KMS-11 (cell line): ENCODE data around the gene JARID2.

Experiments used
- H2AFZ ChIP-seq: fragments of 200-600 bp; sonication (generic); 2 replicates; pipeline ENCODE4 v1.6.1; 2016; ENCODE audit warnings: antibody characterized with exemption, mixed run types, low read depth
- H3K27ac ChIP-seq: fragments of 200-600 bp; sonication (generic); 2 replicates; pipeline ENCODE4 v1.6.1; 2016; ENCODE audit warnings: mild to moderate bottlenecking, mixed run types
- H3K27me3 ChIP-seq: fragments of 200-600 bp; sonication (generic); 2 replicates; pipeline ENCODE4 v1.6.1; 2017; ENCODE audit warnings: mild to moderate bottlenecking, low read depth, mixed run types, moderate library complexity; ENCODE audit not compliant: insufficient read depth
- H3K36me3 ChIP-seq: fragments of 200-600 bp; sonication (generic); 2 replicates; pipeline ENCODE4 v1.6.1; 2017; ENCODE audit warnings: mild to moderate bottlenecking, mixed run types; ENCODE audit not compliant: insufficient read depth
- H3K4me1 ChIP-seq: fragments of 200-600 bp; sonication (generic); 2 replicates; pipeline ENCODE4 v1.6.1; 2016; ENCODE audit warnings: mild to moderate bottlenecking, low read depth, mixed run types; ENCODE audit not compliant: poor library complexity, severe bottlenecking
- H3K4me2 ChIP-seq: fragments of 200-600 bp; sonication (generic); 2 replicates; pipeline ENCODE4 v1.7.0; 2016; ENCODE audit warnings: mild to moderate bottlenecking, mixed run types
- H3K4me3 ChIP-seq: fragments of 200-600 bp; sonication (generic); IDR thresholded peaks from 2 replicates; pipeline ENCODE4 v1.6.1; 2017; ENCODE audit warnings: low read depth, low read length, mixed read lengths; ENCODE audit not compliant: insufficient read depth
- H3K79me2 ChIP-seq: fragments of 200-600 bp; sonication (generic); 2 replicates; pipeline ENCODE4 v1.6.1; 2016; ENCODE audit warnings: low read depth, mixed run types; ENCODE audit not compliant: insufficient read depth
- H3K9ac ChIP-seq: fragments of 200-600 bp; sonication (generic); 2 replicates; pipeline ENCODE4 v1.6.1; 2016; ENCODE audit warnings: mild to moderate bottlenecking, mixed run types
- H4K20me1 ChIP-seq: fragments of 200-600 bp; sonication (generic); 2 replicates; pipeline ENCODE4 v1.6.1; 2016; ENCODE audit warnings: mild to moderate bottlenecking, mixed run types; ENCODE audit not compliant: insufficient read depth
- CTCF ChIP-seq: fragments of 200-600 bp; sonication (generic); conservative IDR thresholded peaks from 2 replicates; pipeline ENCODE4 v1.6.1; 2017; ENCODE audit warnings: low read depth, mild to moderate bottlenecking, antibody characterized with exemption, low read length, moderate library complexity, mixed read lengths

Gene JARID2

GRCh38 chr6:15244620-15245360 lies 1.1 kb upstream of the JARID2 start:
- H2AFZ ChIP-seq, result peak overlapping the region; percentile 86
- no peak overlapping the region for H3K4me3 ChIP-seq
- H3K79me2 ChIP-seq, result peaks cover 28% of the 10 kb centered on the region; the same call in 1 of the 2 replicates
- H3K4me2 ChIP-seq, result peak overlapping the region; percentile 54
- H3K36me3 ChIP-seq, result no peaks in the 10 kb centered on the region
- no peaks in the 10 kb centered on the region for H3K27me3 ChIP-seq
- H3K9ac ChIP-seq, result peak overlapping the region; percentile 81
- H3K27ac ChIP-seq, result peak overlapping the region; percentile 75
- TF ChIP-seq CTCF, result no peak
- peaks cover 6% of the 10 kb centered on the region for H3K4me1 ChIP-seq
- no peaks in the 10 kb centered on the region for H4K20me1 ChIP-seq

- H2AFZ ChIP-seq, result peak overlapping the region; percentile 77; the same call in 1 of the 2 replicates
- no peak for TF ChIP-seq CTCF
These were observed 372 bp downstream of the JARID2 start for GRCh38 chr6:15246217-15246665.

GRCh38 chr6:15246666-15247499 lies 1.0 kb downstream of the JARID2 start:
- Histone ChIP-seq H3K4me1 (peaks cover 18% of the 10 kb centered on the region), H3K27ac (no peak overlapping the region; the same call in 1 of the 2 replicates), H3K4me2 (peak overlapping the region; percentile 70), H3K79me2 (peaks cover 47% of the 10 kb centered on the region; the same call in 1 of the 2 replicates), H3K27me3 (no peaks in the 10 kb centered on the region), H2AFZ (peak overlapping the region; percentile 77; the same call in 1 of the 2 replicates), H4K20me1 (no peaks in the 10 kb centered on the region), H3K9ac (peak overlapping the region; percentile 81), H3K36me3 (no peaks in the 10 kb centered on the region), H3K4me3 (no peak overlapping the region)
- TF ChIP-seq CTCF, result no peak

More at GRCh38 chr6:15246217-15246665, 372 bp downstream of the JARID2 start:
- Histone ChIP-seq H3K4me2 (peak overlapping the region; percentile 70), H3K4me1 (peaks cover 17% of the 10 kb centered on the region), H3K9ac (peak overlapping the region; percentile 81), H3K79me2 (peaks cover 41% of the 10 kb centered on the region; the same call in 1 of the 2 replicates), H3K36me3 (no peaks in the 10 kb centered on the region), H3K4me3 (no peak overlapping the region), H3K27ac (peak overlapping the region; percentile 75), H3K27me3 (no peaks in the 10 kb centered on the region), H4K20me1 (no peaks in the 10 kb centered on the region)

GRCh38 chr6:15247500-15248450 lies 1.9 kb downstream of the JARID2 start:
- Histone ChIP-seq H3K36me3 (no peaks in the 10 kb centered on the region), H3K9ac (peak overlapping the region; percentile 81), H2AFZ (peak overlapping the region; percentile 55), H3K4me1 (peaks cover 26% of the 10 kb centered on the region), H3K27ac (peak overlapping the region; percentile 59), H3K4me3 (no peak overlapping the region), H3K27me3 (no peaks in the 10 kb centered on the region), H3K79me2 (peaks cover 55% of the 10 kb centered on the region; the same call in 1 of the 2 replicates), H4K20me1 (no peaks in the 10 kb centered on the region), H3K4me2 (peak overlapping the region; percentile 70)
- TF ChIP-seq CTCF, result no peak
